Keratinocyte (primary cell): ENCODE data around the gene TAS2R30. TPM values are rescaled to one million over a fixed set of nuclear protein-coding genes. Genes with fewer than 3 reads are reported as not detected.

ENCODE experiments used
- DNase-seq: peaks from one replicate; pipeline ENCODE4 v3.0.0-alpha.2; 2011; ENCODE audit warnings: low read depth, missing footprints, low spot score
- FAIRE-seq: peaks from 2 replicates; lab custom pipeline; 2011; peaks lifted over from hg19 to GRCh38; lab: Jason Lieb, UNC
- H2AFZ ChIP-seq: 2 replicates; pipeline ENCODE4 v1.6.0; 2012; ENCODE audit warnings: low read length, control low read depth, inconsistent platforms; ENCODE audit not compliant: control insufficient read depth
- H3K27ac ChIP-seq: 2 replicates; pipeline ENCODE4 v1.5.1; 2011; ENCODE audit warnings: low read length; ENCODE audit not compliant: control insufficient read depth, insufficient read depth
- H3K27me3 ChIP-seq: 3 replicates; pipeline ENCODE4 v1.6.0; 2011; ENCODE audit warnings: low read length; ENCODE audit not compliant: control insufficient read depth, insufficient read depth; ENCODE audit errors: extremely low read depth
- H3K36me3 ChIP-seq, 2 experiments: 2 replicates in 1 of 2; 3 replicates in 1 of 2; pipeline ENCODE4 v1.5.1; 2011; ENCODE audit warnings: low read length in 2 of 2, mild to moderate bottlenecking in 1 of 2; ENCODE audit not compliant: control insufficient read depth in 2 of 2, insufficient read depth in 2 of 2; ENCODE audit errors: extremely low read depth in 1 of 2
- H3K4me1 ChIP-seq: 3 replicates; pipeline ENCODE4 v1.5.1; 2011; ENCODE audit warnings: low read length; ENCODE audit not compliant: control insufficient read depth, insufficient read depth; ENCODE audit errors: extremely low read depth
- H3K4me2 ChIP-seq: 3 replicates; pipeline ENCODE4 v1.6.0; 2011; ENCODE audit warnings: low read depth, low read length; ENCODE audit not compliant: control insufficient read depth, insufficient read depth; ENCODE audit errors: extremely low read depth
- H3K4me3 ChIP-seq, 3 experiments: fragments of 200-600 bp in 1 of 3; sonication (generic) in 1 of 3; 2 replicates in 2 of 3; 3 replicates in 1 of 3; pipeline ENCODE4 v1.5.1; 2011 to 2016; ENCODE audit warnings: low read length in 3 of 3, mild to moderate bottlenecking in 3 of 3, control low read depth in 2 of 3, inconsistent platforms in 1 of 3, low read depth in 1 of 3, mixed read lengths in 1 of 3, mixed run types in 1 of 3, moderate library complexity in 1 of 3; ENCODE audit not compliant: control insufficient read depth in 2 of 3, insufficient read depth in 2 of 3; ENCODE audit errors: extremely low read depth in 1 of 3
- H3K79me2 ChIP-seq: 2 replicates; pipeline ENCODE4 v1.6.0; 2012; ENCODE audit warnings: low read length; ENCODE audit not compliant: control insufficient read depth, insufficient read depth
- H3K9ac ChIP-seq: 3 replicates; pipeline ENCODE4 v1.6.0; 2011; ENCODE audit warnings: low read length; ENCODE audit not compliant: control insufficient read depth, insufficient read depth; ENCODE audit errors: extremely low read depth
- H3K9me1 ChIP-seq: 3 replicates; pipeline ENCODE4 v1.6.0; 2011; ENCODE audit warnings: low read length; ENCODE audit not compliant: control insufficient read depth, insufficient read depth; ENCODE audit errors: extremely low read depth
- H3K9me3 ChIP-seq: 2 replicates; pipeline ENCODE4 v1.5.1; 2012; ENCODE audit warnings: low read depth, low read length; ENCODE audit not compliant: control insufficient read depth
- H4K20me1 ChIP-seq: 3 replicates; pipeline ENCODE4 v1.6.0; 2011; ENCODE audit warnings: low read length; ENCODE audit not compliant: control insufficient read depth, insufficient read depth; ENCODE audit errors: extremely low read depth
- CTCF ChIP-seq, 3 experiments: IDR thresholded peaks in 1 of 3; conservative IDR thresholded peaks in 1 of 3; optimal IDR thresholded peaks in 1 of 3; 2 replicates in 2 of 3; 3 replicates in 1 of 3; pipeline versions ENCODE3 to v1.5.1; 2011; ENCODE audit warnings: low read length in 3 of 3, mild to moderate bottlenecking in 3 of 3, moderate library complexity in 2 of 3, control low read depth in 1 of 3, inconsistent platforms in 1 of 3; ENCODE audit not compliant: insufficient read depth in 2 of 3; ENCODE audit errors: extremely low read depth in 1 of 3
- EZH2 ChIP-seq: IDR thresholded peaks from one replicate; pipeline ENCODE4 v1.6.1; 2012; ENCODE audit warnings: inconsistent platforms, mild to moderate bottlenecking, low read length, moderate library complexity
- dilution Hi-C: fragments of 300-500 bp; cut with MboI; formaldehyde crosslinking; loops from one replicate; pipeline ENCODE4 v1.7.0; 2020; ENCODE audit warnings: low sequenced_read_pairs; ENCODE audit not compliant: extremely low pct_ligation_motif_present
- polyA plus RNA-seq, 5 experiments: library from polyadenylated mRNA; depleted of rRNA in 3 of 5; stranded (reverse) in 3 of 5; stranded (forward) in 1 of 5; unstranded in 1 of 5; fragments of >200 nt; gene quantifications; 1 replicate in 1 of 5; 2 replicates in 3 of 5; 3 replicates in 1 of 5; pipeline versions ENCODE4 v1.2.1 to v1.2.3, GENCODE V29; 2011 to 2012; ENCODE audit warnings: missing spikeins in 2 of 5, low read depth in 1 of 5, low replicate concordance in 1 of 5

The TAS2R30 gene
- polyA plus RNA-seq, 1 donor (not counting 4 experiments of a cell fraction or from before 2014, with no cell fraction given), result 0.18 TPM

GRCh38 chr12:11133162-11133561 lies 1.3 kb downstream of the TAS2R30 start:
- Histone ChIP-seq H3K9ac (no peak overlapping the region), H3K4me1 (peaks cover 3% of the 10 kb centered on the region), H2AFZ (no peak overlapping the region), H3K27ac (no peak overlapping the region), H3K27me3 (no peaks in the 10 kb centered on the region), H3K36me3 (no peaks in the 10 kb centered on the region), H3K9me1 (no peaks in the 10 kb centered on the region), H3K4me2 (no peak overlapping the region), H3K4me3 (no peak overlapping the region), H3K9me3 (no peaks in the 10 kb centered on the region), H3K79me2 (peaks cover 28% of the 10 kb centered on the region), H4K20me1 (no peaks in the 10 kb centered on the region)
- TF ChIP-seq EZH2 (no peak), CTCF (optimal IDR thresholded peaks at IDR 0.05 in 1 of 3, IDR thresholded peaks at IDR 0.05 in 1 of 3, conservative IDR thresholded peaks at IDR 0.05 in 1 of 3; ENCODE audit: extremely low read depth in 1 of 3, insufficient read depth in 2 of 3, low read length in 3 of 3) (no peak)
- FAIRE-seq, result no peak
- no peak for DNase-seq
- dilution Hi-C loops, result no loop called here

GRCh38 chr12:11130999-11131398 lies 3.4 kb downstream of the TAS2R30 start:
- Histone ChIP-seq H3K9me3 (no peaks in the 10 kb centered on the region), H3K79me2 (peaks cover 30% of the 10 kb centered on the region), H3K4me3 (no peak overlapping the region), H3K9me1 (no peaks in the 10 kb centered on the region), H3K36me3 (no peaks in the 10 kb centered on the region), H4K20me1 (no peaks in the 10 kb centered on the region), H3K4me1 (peaks cover 3% of the 10 kb centered on the region), H3K27me3 (no peaks in the 10 kb centered on the region), H3K27ac (no peak overlapping the region), H3K9ac (no peak overlapping the region), H3K4me2 (no peak overlapping the region), H2AFZ (no peak overlapping the region)
- FAIRE-seq (peak; percentile 26), DNase-seq (no peak)
- dilution Hi-C loops, result no loop called here
- no peak for TF ChIP-seq EZH2
- TF ChIP-seq CTCF (optimal IDR thresholded peaks at IDR 0.05 in 1 of 3, IDR thresholded peaks at IDR 0.05 in 1 of 3, conservative IDR thresholded peaks at IDR 0.05 in 1 of 3; ENCODE audit: extremely low read depth in 1 of 3, insufficient read depth in 2 of 3, low read length in 3 of 3), result no peak
